Fibroblast of lung (primary cell): Measurements from ENCODE around the gene MPDU1.

Experiments used
- CTCF ChIP-seq, 2 donors: IDR thresholded peaks in 1 of 2; conservative IDR thresholded peaks in 1 of 2; 1 replicate in 1 of 2; 2 replicates in 1 of 2; pipeline ENCODE4 v1.5.1; 2011 to 2012; ENCODE audit warnings: low read length in 2 of 2, control low read depth in 1 of 2, inconsistent platforms in 1 of 2, low read depth in 1 of 2, mild to moderate bottlenecking in 1 of 2
- EZH2 ChIP-seq: IDR thresholded peaks from 2 replicates; pipeline ENCODE4 v1.5.1; 2012; ENCODE audit warnings: low read length, control low read depth, mild to moderate bottlenecking; ENCODE audit errors: missing control alignments

GRCh38 chr17:7576432-7576937 is 7.2 kb upstream of the MPDU1 start:
- TF ChIP-seq CTCF (conservative IDR thresholded peaks at IDR 0.05 in 1 of 2, IDR thresholded peaks at IDR 0.05 in 1 of 2; ENCODE audit: low read depth in 1 of 2, low read length in 2 of 2): no peak
- TF ChIP-seq EZH2: no peak
